ENCODE results near the gene POU5F2. TPM values are rescaled to one million over a fixed set of nuclear protein-coding genes. Genes with fewer than 3 reads are reported as not detected.
A peak's percentile ranks its signal among the peaks of the same experiment; 100 is the strongest.

POU5F2 gene
- polyA plus RNA-seq, 10 donors, result 0.04 to 0.05 (median 0.04) TPM; not detected in 3

- no peak for DNase-seq
These were observed 24.2 kb downstream of the POU5F2 start for GRCh38 chr5:93717162-93717561.

- DNase-seq, result no peak
These were observed 24.9 kb downstream of the POU5F2 start for GRCh38 chr5:93716453-93716852.

GRCh38 chr5:93715761-93716160 lies 25.6 kb downstream of the POU5F2 start:
- DNase-seq, result no peak

GRCh38 chr5:93715327-93715726 lies 26.1 kb downstream of the POU5F2 start:
- no peak for DNase-seq

GRCh38 chr5:93708442-93708841 lies 33.0 kb downstream of the POU5F2 start:
- no peak for DNase-seq

- DNase-seq, result peak in 1 of 3 donors; percentile 46
These were observed 35.5 kb downstream of the POU5F2 start for GRCh38 chr5:93705896-93706295.

- DNase-seq, result peak in 1 of 3 donors; percentile 31
These were observed 36.4 kb downstream of the POU5F2 start for GRCh38 chr5:93704996-93705395.

- no peak for DNase-seq
These were observed 49.4 kb downstream of the POU5F2 start for GRCh38 chr5:93691997-93692396.

Other genes with a start within 250 kb of the POU5F2 start
- 1 to 10 TPM; 2.4 to 7.4 (median 4.5) TPM for gene NR2F1-AS1, start 160.4 kb downstream of the POU5F2 start, polyA plus RNA-seq (ENCODE audit: insufficient read length in 10 of 10)
- 10 to 100 TPM in 2 of 10 donors, 1 to 10 TPM in 8; 2.5 to 12.2 (median 7.1) TPM for gene NR2F1, start 158.4 kb downstream of the POU5F2 start, polyA plus RNA-seq (ENCODE audit: insufficient read length in 10 of 10)